Loucy (cell line): Measurements from ENCODE around the gene AKAP6.

Experiments used
- H2AFZ ChIP-seq: fragments of 200-600 bp; sonication (generic); 2 replicates; pipeline ENCODE4 v1.6.0; 2016; ENCODE audit warnings: antibody characterized with exemption, mild to moderate bottlenecking, low read length, moderate library complexity
- H3F3A ChIP-seq: fragments of 200-600 bp; 2 replicates; pipeline ENCODE4 v1.6.0; 2016; ENCODE audit warnings: antibody characterized with exemption, low read depth, mild to moderate bottlenecking
- H3K27me3 ChIP-seq: fragments of 200-600 bp; sonication (generic); 2 replicates; pipeline ENCODE4 v1.6.1; 2014; ENCODE audit warnings: low read length, mild to moderate bottlenecking; ENCODE audit not compliant: insufficient read depth, poor library complexity, severe bottlenecking
- H3K36me3 ChIP-seq: fragments of 200-600 bp; sonication (generic); 2 replicates; pipeline ENCODE4 v1.6.1; 2016; ENCODE audit warnings: low read length; ENCODE audit not compliant: insufficient read depth
- H3K4me1 ChIP-seq: fragments of 200-600 bp; sonication (generic); 2 replicates; pipeline ENCODE4 v1.5.1; 2014; ENCODE audit warnings: low read length, mild to moderate bottlenecking; ENCODE audit not compliant: insufficient read depth, poor library complexity, severe bottlenecking
- H3K4me2 ChIP-seq: fragments of 200-600 bp; sonication (generic); 2 replicates; pipeline ENCODE4 v1.6.0; 2014; ENCODE audit warnings: antibody characterized with exemption, low read length, low read depth, mild to moderate bottlenecking; ENCODE audit not compliant: poor library complexity, severe bottlenecking
- H3K4me3 ChIP-seq: fragments of 200-600 bp; sonication (generic); 2 replicates; pipeline ENCODE4 v1.5.1; 2014; ENCODE audit warnings: low read length, mild to moderate bottlenecking, mixed read lengths; ENCODE audit not compliant: poor library complexity, severe bottlenecking
- H3K79me2 ChIP-seq: fragments of 200-600 bp; sonication (generic); 2 replicates; pipeline ENCODE4 v1.6.1; 2014; ENCODE audit warnings: low read length; ENCODE audit not compliant: insufficient read depth
- H3K9ac ChIP-seq: fragments of 200-600 bp; sonication (generic); 2 replicates; pipeline ENCODE4 v1.6.0; 2014; ENCODE audit warnings: mild to moderate bottlenecking, low read depth, low read length, moderate library complexity; ENCODE audit not compliant: poor library complexity, severe bottlenecking
- H3K9me2 ChIP-seq: fragments of 200-600 bp; sonication (generic); replicated peaks from 2 replicates; pipeline ENCODE4 v1.6.1; 2016; ENCODE audit warnings: low read depth, low read length, mixed read lengths
- H3K9me3 ChIP-seq: fragments of 200-600 bp; sonication (generic); 2 replicates; pipeline ENCODE4 v1.6.1; 2014; ENCODE audit warnings: mild to moderate bottlenecking, antibody characterized with exemption, low read length, low read depth; ENCODE audit not compliant: insufficient read depth
- H4K20me1 ChIP-seq: fragments of 200-600 bp; sonication (generic); 2 replicates; pipeline ENCODE4 v1.6.0; 2014; ENCODE audit warnings: antibody characterized with exemption, low read length, mild to moderate bottlenecking; ENCODE audit not compliant: insufficient read depth, poor library complexity, severe bottlenecking
- CTCF ChIP-seq: fragments of 200-600 bp; sonication (generic); conservative IDR thresholded peaks from 2 replicates; pipeline ENCODE4 v1.5.1; 2014; ENCODE audit warnings: mild to moderate bottlenecking, antibody characterized with exemption, low read length
- EZH2phosphoT487 ChIP-seq: fragments of 200-600 bp; IDR thresholded peaks from 2 replicates; pipeline ENCODE4 v1.6.1; 2018; ENCODE audit warnings: antibody characterized with exemption, mild to moderate bottlenecking, moderate library complexity, borderline replicate concordance

AKAP6 gene

GRCh38 chr14:32422440-32422839 lies 93.3 kb downstream of the AKAP6 start:
- Histone ChIP-seq H3F3A (no peaks in the 10 kb centered on the region), H3K36me3 (no peaks in the 10 kb centered on the region), H3K4me3 (no peak overlapping the region), H3K4me1 (peaks cover 39% of the 10 kb centered on the region), H3K27me3 (no peaks in the 10 kb centered on the region), H3K9me3 (peaks cover 13% of the 10 kb centered on the region; the same call in 1 of the 2 replicates), H3K4me2 (no peak overlapping the region), H3K9ac (no peak overlapping the region), H2AFZ (no peak overlapping the region), H3K79me2 (no peaks in the 10 kb centered on the region), H3K9me2 (no peaks in the 10 kb centered on the region), H4K20me1 (no peaks in the 10 kb centered on the region)
- TF ChIP-seq CTCF (no peak), EZH2phosphoT487 (no peak)

- no peaks in the 10 kb centered on the region for H3F3A ChIP-seq
- H3K36me3 ChIP-seq = no peaks in the 10 kb centered on the region
- H3K4me1 ChIP-seq = peaks cover 14% of the 10 kb centered on the region
- no peak for TF ChIP-seq EZH2phosphoT487
- TF ChIP-seq CTCF = no peak
- H3K27me3 ChIP-seq = no peaks in the 10 kb centered on the region
- no peaks in the 10 kb centered on the region for H4K20me1 ChIP-seq
- no peak overlapping the region for H3K4me3 ChIP-seq
- no peak overlapping the region for H2AFZ ChIP-seq
- no peak overlapping the region for H3K9ac ChIP-seq
- no peaks in the 10 kb centered on the region for H3K9me2 ChIP-seq
- no peaks in the 10 kb centered on the region for H3K79me2 ChIP-seq
- peaks cover 13% of the 10 kb centered on the region; the same call in 1 of the 2 replicates for H3K9me3 ChIP-seq
- H3K4me2 ChIP-seq = peak overlapping the region; percentile 21
Measured at GRCh38 chr14:32426028-32426427, 96.9 kb downstream of the AKAP6 start.

- no peak for TF ChIP-seq CTCF
- TF ChIP-seq EZH2phosphoT487 = no peak
- Histone ChIP-seq H3K9me2 (no peaks in the 10 kb centered on the region), H4K20me1 (no peaks in the 10 kb centered on the region), H2AFZ (no peak overlapping the region; the same call in 1 of the 2 replicates), H3K4me2 (peak overlapping the region; percentile 21), H3K9me3 (peaks cover 13% of the 10 kb centered on the region; the same call in 1 of the 2 replicates), H3K9ac (no peak overlapping the region), H3F3A (no peaks in the 10 kb centered on the region), H3K4me3 (no peak overlapping the region), H3K79me2 (no peaks in the 10 kb centered on the region), H3K36me3 (no peaks in the 10 kb centered on the region), H3K4me1 (peaks cover 14% of the 10 kb centered on the region), H3K27me3 (no peaks in the 10 kb centered on the region)
Measured at GRCh38 chr14:32426586-32427388, 97.7 kb downstream of the AKAP6 start.
